HepG2 (cell line): ENCODE measurements around the gene TBCEL. TPM values are rescaled to one million over a fixed set of nuclear protein-coding genes. Genes with fewer than 3 reads are reported as not detected.

ENCODE experiments used
- ATAC-seq: fragments of 200-7000 bp; cut with Tn5 transposase; 3 replicates; pipeline ENCODE4 v1.9.1; 2020; ENCODE audit warnings: mild to moderate bottlenecking, moderate library complexity
- BruUV-seq: library from RNA; stranded (reverse); fragments of 400-500 nt; replicated peaks from 2 replicates; lab custom pipeline; 2021; lab: Mats Ljungman, UMichigan
- CTCF ChIA-PET: fragments of 300-600 bp; formaldehyde crosslinking; extraction: SDS; loops from one replicate; lab custom pipeline; 2021; ENCODE audit warnings: low total read pairs, inconsistent platforms, low intra/inter-chr PET ratio; lab: Yijun Ruan, JAX
- POLR2A ChIA-PET: fragments of 350-600 bp; sonication (Branson Sonifier 250); formaldehyde crosslinking; loops from one replicate; lab custom pipeline; 2020; ENCODE audit warnings: antibody characterized with exemption, inconsistent platforms; lab: Yijun Ruan, JAX
- DNase-seq: peaks from one replicate; pipeline ENCODE4 v3.0.0-alpha.2; 2015; ENCODE audit warnings: low spot score
- FAIRE-seq: peaks from 3 replicates; lab custom pipeline; 2011; peaks lifted over from hg19 to GRCh38; lab: Jason Lieb, UNC
- H2AFZ ChIP-seq: one replicate; pipeline ENCODE4 v1.6.1; 2011; ENCODE audit warnings: low read length, inconsistent platforms
- H3K27ac ChIP-seq: fragments of 300-600 bp; 3 replicates; pipeline ENCODE4 v1.8.0; 2011; ENCODE audit warnings: mixed run types, mild to moderate bottlenecking, mixed read lengths, low read length, inconsistent platforms; ENCODE audit not compliant: insufficient read depth; ENCODE audit errors: extremely low read length
- H3K27me3 ChIP-seq, 2 experiments: fragments of 200-600 bp in 1 of 2; 2 replicates in 1 of 2; 3 replicates in 1 of 2; pipeline versions ENCODE4 v1.6.0 to v1.8.0; 2011; ENCODE audit warnings: low read length in 2 of 2, mild to moderate bottlenecking in 2 of 2, moderate library complexity in 2 of 2, inconsistent platforms in 1 of 2; ENCODE audit not compliant: insufficient read depth in 2 of 2, control insufficient read depth in 1 of 2
- H3K36me3 ChIP-seq, 2 experiments: fragments of 200-600 bp in 1 of 2; replicated peaks in 1 of 2; 2 replicates in 1 of 2; 3 replicates in 1 of 2; pipeline versions ENCODE4 v1.5.1 to v1.8.0; 2011; ENCODE audit warnings: low read length in 2 of 2, inconsistent platforms in 1 of 2; ENCODE audit not compliant: insufficient read depth in 2 of 2, control insufficient read depth in 1 of 2
- H3K4me1 ChIP-seq: 2 replicates; pipeline ENCODE4 v1.5.1; 2012; ENCODE audit warnings: low read length, inconsistent platforms; ENCODE audit not compliant: insufficient read depth
- H3K4me2 ChIP-seq: 2 replicates; pipeline ENCODE4 v1.6.0; 2011; ENCODE audit warnings: low read depth, low read length, inconsistent platforms
- H3K4me3 ChIP-seq, 3 experiments: fragments of 200-600 bp in 1 of 3; sonication (generic), shearing (Covaris generic) in 1 of 3; replicated peaks in 1 of 3; 2 replicates each; pipeline ENCODE4 v1.5.1; 2011 to 2016; ENCODE audit warnings: low read length in 3 of 3, inconsistent platforms in 2 of 3, low read depth in 2 of 3, mild to moderate bottlenecking in 2 of 3, control low read depth in 1 of 3, mixed read lengths in 1 of 3; ENCODE audit not compliant: insufficient read depth in 1 of 3
- H3K79me2 ChIP-seq: one replicate; pipeline ENCODE4 v1.6.1; 2011; ENCODE audit warnings: low read length, inconsistent platforms; ENCODE audit not compliant: insufficient read depth
- H3K9ac ChIP-seq: 2 replicates; pipeline ENCODE4 v1.6.0; 2011; ENCODE audit warnings: mild to moderate bottlenecking, low read depth, low read length, inconsistent platforms; ENCODE audit not compliant: insufficient read depth
- H3K9me3 ChIP-seq: 2 replicates; pipeline ENCODE4 v1.5.1; 2012; ENCODE audit warnings: mild to moderate bottlenecking, low read length
- H4K20me1 ChIP-seq: 2 replicates; pipeline ENCODE4 v1.6.0; 2011; ENCODE audit warnings: inconsistent platforms, mild to moderate bottlenecking, low read length, moderate library complexity; ENCODE audit not compliant: insufficient read depth
- ATF7 ChIP-seq, 2 experiments: fragments of 450-650 bp in 1 of 2; sonication (generic) in 1 of 2; formaldehyde crosslinking in 1 of 2; IDR thresholded peaks; 2 replicates each; pipeline versions ENCODE4 v1.4.0 to v1.6.1; 2016 to 2020; ENCODE audit warnings: antibody characterized with exemption in 1 of 2, mild to moderate bottlenecking in 1 of 2, missing genetic modification reagents in 1 of 2
- BHLHE40 ChIP-seq: IDR thresholded peaks from 2 replicates; pipeline ENCODE4 v1.6.1; 2011; ENCODE audit warnings: low read length, improper control_type of control experiment
- CREB1 ChIP-seq, 2 experiments: fragments of 450-650 bp in 1 of 2; IDR thresholded peaks; 2 replicates each; pipeline ENCODE4 v1.6.1; 2016 to 2017; ENCODE audit warnings: control low read depth in 1 of 2, mild to moderate bottlenecking in 1 of 2, missing compliant biosample characterization in 1 of 2, missing genetic modification characterization in 1 of 2
- HMGA1 ChIP-seq: sonication (generic); formaldehyde crosslinking; conservative IDR thresholded peaks from 2 replicates; pipeline ENCODE4 v1.4.0; 2020; ENCODE audit warnings: missing genetic modification reagents
- NFE2L2 ChIP-seq: fragments of 150-350 bp; IDR thresholded peaks from 2 replicates; pipeline ENCODE4 v1.6.1; 2014; ENCODE audit warnings: low read length
- THAP11 ChIP-seq: IDR thresholded peaks from 2 replicates; pipeline ENCODE4 v1.6.1; 2016; ENCODE audit warnings: missing biosample characterization, missing genetic modification reagents
- ZNF281 ChIP-seq: sonication (generic); formaldehyde crosslinking; IDR thresholded peaks from 2 replicates; pipeline ENCODE4 v1.4.0; 2020; ENCODE audit warnings: missing genetic modification reagents, borderline replicate concordance
- ZNF383 ChIP-seq: sonication (generic); formaldehyde crosslinking; IDR thresholded peaks from 2 replicates; pipeline ENCODE4 v1.4.0; 2020; ENCODE audit warnings: missing genetic modification reagents, mild to moderate bottlenecking, borderline replicate concordance
- ZNF724P ChIP-seq: sonication (generic); formaldehyde crosslinking; IDR thresholded peaks from 2 replicates; pipeline ENCODE4 v1.8.0; 2022; ENCODE audit warnings: missing genetic modification reagents, borderline replicate concordance
- WGBS: methylation state at CpG from one replicate; pipeline ENCODE4 v1.1.6; 2017; ENCODE audit warnings: low lambda C conversion rate; 5-methylcytosine and 5-hydroxymethylcytosine counted together
- in situ Hi-C: cut with HindIII; loops from 2 replicates; pipeline ENCODE4 v1.10.0; 2017; ENCODE audit warnings: low pct_unique_long_range_greater_than_20kb; ENCODE audit not compliant: extremely low pct_ligation_motif_present
- intact Hi-C: fragments of 100-400 bp; cut with micrococcal nuclease; formaldehyde crosslinking; loops from one replicate; pipeline ENCODE4 v1.10.0; 2022; ENCODE audit not compliant: unreplicated experiment
- polyA plus RNA-seq, 8 experiments: library from polyadenylated mRNA; depleted of rRNA in 3 of 8; stranded (reverse) in 7 of 8; unstranded in 1 of 8; fragments of >200 nt; fragmentation: Illumina TruSeq in 4 of 8; extraction: Trizol in 4 of 8; gene quantifications; 2 replicates each; pipeline versions ENCODE4 v1.2.1 to v1.2.3, GENCODE V29; 2011 to 2016; ENCODE audit warnings: low read depth in 4 of 8, missing spikeins in 1 of 8, mixed read lengths in 1 of 8; ENCODE audit not compliant: insufficient read depth in 1 of 8
- total RNA-seq, 5 experiments: library from RNA; depleted of rRNA; stranded (reverse); fragments of >200 nt; fragmentation: Illumina TruSeq; extraction: Trizol; gene quantifications; 2 replicates each; pipeline ENCODE4 v1.2.3, GENCODE V29; 2016; ENCODE audit warnings: low read depth in 1 of 5
- TF ChIP-seq, protein P1 (sequence below): sonication (generic); formaldehyde crosslinking; IDR thresholded peaks from 2 replicates; pipeline ENCODE4 v1.8.0; 2022; ENCODE audit warnings: mild to moderate bottlenecking, missing genetic modification reagents, moderate library complexity

Gene TBCEL
- total and polyA plus RNA-seq, 2 of the 13 experiments (the other 11 are each of a cell fraction or from before 2014, with no cell fraction given) = 6.1 to 12.5 TPM

DNA sequence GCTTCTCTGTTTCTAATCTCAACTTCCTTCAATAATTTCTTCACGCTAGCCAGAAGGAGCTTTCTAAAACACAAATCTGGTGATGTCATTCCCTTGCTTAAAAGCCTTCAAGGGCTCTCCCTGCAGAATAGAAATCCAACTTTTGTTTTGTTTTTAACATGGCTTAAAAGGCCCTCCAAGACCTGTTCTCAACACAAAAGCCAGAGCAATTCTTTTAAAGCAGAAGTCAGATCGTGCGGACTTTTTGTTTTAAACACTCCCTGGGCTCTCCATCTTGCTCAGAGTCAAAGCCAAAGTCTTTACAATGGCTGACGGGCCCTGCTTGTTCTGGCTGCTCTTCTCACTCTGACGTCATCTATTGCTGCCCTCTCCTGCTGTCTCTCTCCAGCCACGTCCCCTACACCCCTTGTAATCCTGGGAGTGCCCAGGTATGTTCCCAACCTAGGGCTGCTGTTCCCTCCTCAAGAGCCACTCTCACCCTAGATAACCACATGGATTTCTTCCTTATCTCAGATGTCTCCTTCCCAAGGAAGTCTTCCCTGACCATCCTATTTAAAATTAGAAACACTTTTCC lies 99.7 kb downstream of the TBCEL start:
- H2AFZ ChIP-seq = no peak overlapping the region
- no peak for FAIRE-seq
- H3K27ac ChIP-seq = no peak overlapping the region
- in situ Hi-C loops = no loop called here
- H3K9me3 ChIP-seq = peaks cover 16% of the 10 kb centered on the region
- H4K20me1 ChIP-seq = no peaks in the 10 kb centered on the region
- TF ChIP-seq ATF7 (IDR thresholded peaks at IDR 0.05) (peak; percentile 93), ATF7 (CRISPR knock-in tag; IDR thresholded peaks at IDR 0.05) (no peak), BHLHE40 (no peak), ZNF281 (CRISPR knock-in tag) (no peak), HMGA1 (no peak), ZNF383 (CRISPR knock-in tag) (no peak), THAP11 (CRISPR knock-in tag) (no peak), CREB1 (IDR thresholded peaks at IDR 0.05) (peak; percentile 90), CREB1 (CRISPR knock-in tag; IDR thresholded peaks at IDR 0.05) (no peak), NFE2L2 (no peak), ZNF724P (no peak)
- TF ChIP-seq, protein P1, sequence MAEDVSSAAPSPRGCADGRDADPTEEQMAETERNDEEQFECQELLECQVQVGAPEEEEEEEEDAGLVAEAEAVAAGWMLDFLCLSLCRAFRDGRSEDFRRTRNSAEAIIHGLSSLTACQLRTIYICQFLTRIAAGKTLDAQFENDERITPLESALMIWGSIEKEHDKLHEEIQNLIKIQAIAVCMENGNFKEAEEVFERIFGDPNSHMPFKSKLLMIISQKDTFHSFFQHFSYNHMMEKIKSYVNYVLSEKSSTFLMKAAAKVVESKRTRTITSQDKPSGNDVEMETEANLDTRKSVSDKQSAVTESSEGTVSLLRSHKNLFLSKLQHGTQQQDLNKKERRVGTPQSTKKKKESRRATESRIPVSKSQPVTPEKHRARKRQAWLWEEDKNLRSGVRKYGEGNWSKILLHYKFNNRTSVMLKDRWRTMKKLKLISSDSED = no peak
- H3K4me1 ChIP-seq = no peaks in the 10 kb centered on the region
- ChIA-PET POLR2A (no interaction called here), CTCF (no interaction called here)
- no peaks in the 10 kb centered on the region for H3K79me2 ChIP-seq
- no peaks in the 10 kb centered on the region for H3K36me3 ChIP-seq
- no peak for DNase-seq
- BruUV-seq = no TSS peak
- H3K27me3 ChIP-seq = no peaks in the 10 kb centered on the region; a peak in 1 of 5 replicates
- WGBS = 40% methylated on average over 6 of the region's 6 CpGs
- intact Hi-C loops = no loop called here
- H3K9ac ChIP-seq = no peak overlapping the region
- no peak overlapping the region for H3K4me2 ChIP-seq
- no peak for ATAC-seq
- no peak overlapping the region for H3K4me3 ChIP-seq
